HG02642 (cell line): ENCODE data around the gene CCBE1.

Experiments
- ATAC-seq: cut with Tn5 transposase; IDR thresholded peaks from one replicate; pipeline ENCODE4 v1.9.1; 2021; ENCODE audit warnings: mild to moderate bottlenecking; ENCODE audit not compliant: unreplicated experiment, poor library complexity

CCBE1 gene

GRCh38 chr18:59512025-59512755 lies 185.0 kb downstream of the CCBE1 start:
- no peak for ATAC-seq

- ATAC-seq, result no peak
Observed at GRCh38 chr18:59509481-59510442, 187.5 kb downstream of the CCBE1 start.

GRCh38 chr18:59505356-59505755 lies 191.9 kb downstream of the CCBE1 start:
- no peak for ATAC-seq

- ATAC-seq, result no peak
Observed at GRCh38 chr18:59502274-59503175, 194.7 kb downstream of the CCBE1 start.

- no peak for ATAC-seq
Observed at GRCh38 chr18:59501920-59502273, 195.3 kb downstream of the CCBE1 start.

DNA sequence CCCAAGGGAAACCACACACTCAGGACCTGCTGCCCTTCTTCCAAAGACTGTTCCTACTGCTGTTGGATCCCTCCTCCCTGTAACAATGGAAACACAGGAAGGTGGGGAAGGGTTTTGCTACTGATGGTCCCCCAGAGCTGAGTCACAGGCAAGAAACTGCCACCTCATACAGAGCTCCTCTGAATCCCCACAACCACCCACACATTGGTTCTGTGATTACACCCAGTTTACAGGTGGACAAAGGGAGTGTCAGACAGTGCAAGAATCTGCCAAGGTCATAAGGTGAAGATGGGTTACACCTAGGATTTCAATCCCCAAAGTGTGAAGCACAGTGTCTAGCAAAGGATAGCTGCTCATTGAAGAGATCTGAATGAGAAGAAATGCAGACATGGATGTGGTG lies 196.5 kb downstream of the CCBE1 start:
- no peak for ATAC-seq

- ATAC-seq, result no peak
Observed at GRCh38 chr18:59498506-59499086, 198.6 kb downstream of the CCBE1 start.

- no peak for ATAC-seq
Observed at GRCh38 chr18:59492756-59493421, 204.3 kb downstream of the CCBE1 start.

DNA sequence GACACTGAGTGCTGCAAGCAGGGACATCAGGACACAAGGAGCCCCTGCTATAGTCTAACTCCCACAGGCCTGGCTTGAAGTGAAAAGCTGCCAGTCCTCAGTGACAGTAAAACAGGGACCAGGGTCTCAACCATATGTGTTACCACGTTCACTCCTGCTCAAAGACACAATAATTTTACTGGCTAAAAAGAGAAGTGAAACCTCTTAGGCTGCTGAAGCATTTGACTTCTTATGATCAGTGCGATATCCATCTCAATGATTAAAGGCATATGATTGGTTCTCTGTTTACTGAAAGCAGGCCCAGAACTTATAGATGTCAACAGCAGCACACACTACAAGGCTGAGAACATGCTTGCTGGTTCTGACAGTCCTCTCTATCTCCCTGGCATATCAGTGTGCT lies 208.3 kb downstream of the CCBE1 start:
- no peak for ATAC-seq

DNA sequence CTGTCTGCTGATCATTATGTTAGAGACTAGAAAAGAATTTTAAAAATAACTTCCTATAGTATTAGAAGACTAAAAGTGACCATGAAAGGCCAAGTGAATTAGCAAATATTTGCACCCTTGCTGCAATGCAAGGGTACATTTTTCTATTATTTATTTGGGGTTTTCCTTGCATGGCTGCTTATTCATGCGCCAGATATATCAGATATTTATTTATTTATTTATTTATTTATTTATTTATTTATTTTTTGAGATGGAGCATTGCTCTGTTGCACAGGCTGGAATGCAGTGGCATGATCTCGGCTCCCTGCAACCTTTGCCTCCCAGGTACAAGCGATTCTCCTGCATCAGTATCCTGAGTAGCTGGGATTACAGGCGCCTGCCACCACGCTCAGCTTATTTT lies 211.8 kb downstream of the CCBE1 start:
- ATAC-seq, result no peak

DNA sequence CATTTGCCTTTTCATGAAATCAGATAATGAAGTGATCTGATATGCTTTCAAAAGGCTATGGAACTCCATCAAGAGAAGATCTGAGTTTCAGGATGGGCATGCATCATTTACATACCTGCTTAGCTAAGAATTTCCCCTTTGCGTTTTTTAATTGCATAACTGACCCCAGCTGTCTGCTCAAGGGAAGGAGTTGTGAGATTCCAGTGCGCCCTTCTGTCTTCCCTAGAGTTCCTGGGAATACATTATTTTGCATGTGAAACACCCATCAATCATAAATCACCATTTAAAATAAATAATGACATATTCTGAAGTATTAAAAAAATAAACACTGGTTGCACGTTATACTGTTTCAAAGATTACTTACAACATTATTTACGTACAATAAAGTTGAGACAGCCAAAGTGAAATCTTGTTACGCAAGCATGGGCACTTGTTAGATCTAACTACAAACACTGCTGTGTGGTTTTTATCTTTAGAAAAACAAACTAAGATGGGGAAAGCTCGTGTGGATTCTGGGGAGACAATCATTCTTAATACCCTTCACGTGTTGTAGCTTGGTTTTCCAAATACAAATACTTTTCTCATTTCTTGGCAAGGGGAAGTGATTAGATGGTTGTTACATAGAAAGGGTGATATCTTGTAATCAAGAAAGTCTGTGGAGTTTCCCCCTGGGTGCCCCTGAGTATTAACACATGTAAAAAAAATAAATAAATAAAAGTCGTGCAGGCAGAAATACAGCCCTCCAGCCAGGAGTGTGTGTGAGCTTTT lies 212.5 kb downstream of the CCBE1 start:
- no peak for ATAC-seq

DNA sequence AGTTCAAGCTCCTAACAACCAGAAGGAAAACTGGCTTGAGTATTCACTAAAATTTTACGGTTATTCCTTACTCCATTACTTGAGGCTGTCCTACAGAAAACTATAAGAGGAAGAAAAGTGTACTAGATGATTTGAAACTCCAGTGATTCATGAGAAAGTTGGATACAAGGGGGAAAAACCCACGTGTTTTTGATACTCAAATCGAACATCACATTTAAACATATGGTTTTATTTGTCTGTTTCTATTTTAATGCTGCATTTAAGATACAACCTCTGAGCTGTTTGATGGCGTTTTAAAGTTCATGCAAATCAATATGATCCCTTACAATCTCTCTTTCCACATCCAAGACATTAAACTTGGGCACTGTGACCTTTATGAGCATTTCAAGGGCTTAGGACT lies 213.1 kb downstream of the CCBE1 start:
- ATAC-seq, result no peak

DNA sequence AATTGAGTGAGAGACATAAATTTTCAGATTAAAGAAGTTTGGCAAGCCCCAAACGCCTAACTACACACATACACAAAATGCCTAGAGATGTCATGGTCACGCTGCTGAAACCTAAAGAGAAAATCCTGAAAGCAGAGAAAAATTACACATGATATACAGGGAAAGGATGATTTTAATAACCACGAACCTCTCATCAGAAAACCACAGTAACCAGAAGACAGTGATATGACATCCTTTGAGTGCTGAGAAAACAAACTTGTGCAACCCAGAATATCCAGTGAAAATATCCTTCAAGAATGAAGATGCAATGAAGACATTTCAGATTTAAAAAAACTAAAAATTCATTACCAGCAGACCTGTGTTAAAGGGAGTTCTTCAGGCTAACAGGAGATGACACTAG lies 215.8 kb downstream of the CCBE1 start:
- ATAC-seq, result no peak

DNA sequence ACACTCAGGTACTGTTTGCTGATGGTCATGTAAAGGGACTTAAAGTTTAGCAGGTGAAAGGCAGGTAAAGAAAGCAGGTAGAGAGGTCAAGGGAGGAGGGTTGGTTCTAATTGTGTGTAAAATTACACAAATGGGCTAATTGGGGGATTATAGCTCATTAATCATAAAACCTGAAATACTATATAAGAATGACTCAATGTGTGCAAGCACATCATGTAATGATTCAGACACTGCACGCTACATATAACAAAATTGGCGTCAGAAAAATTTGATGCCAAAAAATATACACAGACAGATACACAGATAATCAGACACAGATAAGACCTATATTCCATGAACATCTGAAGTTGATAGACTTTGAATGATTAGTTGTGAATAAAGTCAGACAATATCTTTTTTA lies 217.4 kb downstream of the CCBE1 start:
- ATAC-seq, result no peak

DNA sequence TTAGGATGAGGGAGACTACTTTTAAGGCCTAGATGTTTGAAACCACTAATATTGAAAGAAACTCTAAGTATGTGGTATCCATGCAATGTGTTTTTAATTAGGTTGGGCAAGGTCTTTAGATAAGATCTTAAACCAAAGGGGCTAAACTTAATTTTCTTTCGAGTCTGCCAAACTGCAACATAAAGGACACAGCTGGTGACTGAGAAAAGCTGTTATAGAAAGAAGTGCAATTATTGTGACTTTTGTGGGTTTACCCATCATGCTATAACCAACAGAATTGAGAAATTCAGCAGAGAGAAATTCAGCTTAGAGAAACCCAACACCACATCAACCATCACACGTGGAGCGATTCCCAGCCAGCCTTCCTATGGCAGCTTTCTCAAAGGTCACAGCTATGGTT lies 218.6 kb downstream of the CCBE1 start:
- ATAC-seq, result no peak

DNA sequence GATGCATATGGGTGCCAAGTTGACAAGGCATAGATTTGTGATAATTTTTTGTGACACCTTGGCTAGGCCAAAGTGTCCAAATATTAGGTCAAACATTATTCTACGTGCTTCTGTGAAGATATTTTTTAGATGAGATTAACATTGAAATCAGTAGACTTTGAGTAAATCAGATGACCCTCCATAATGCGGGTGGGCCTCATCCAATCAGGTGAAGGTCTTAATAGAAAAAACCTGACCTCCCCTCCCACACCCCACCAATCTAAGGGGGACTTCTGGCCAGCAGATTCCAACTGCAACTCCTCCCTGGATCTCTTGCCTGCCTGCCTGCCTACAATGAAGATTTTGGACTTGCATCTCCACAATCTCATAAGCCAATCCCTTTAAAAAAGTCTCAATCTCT lies 219.4 kb downstream of the CCBE1 start:
- ATAC-seq, result no peak

DNA sequence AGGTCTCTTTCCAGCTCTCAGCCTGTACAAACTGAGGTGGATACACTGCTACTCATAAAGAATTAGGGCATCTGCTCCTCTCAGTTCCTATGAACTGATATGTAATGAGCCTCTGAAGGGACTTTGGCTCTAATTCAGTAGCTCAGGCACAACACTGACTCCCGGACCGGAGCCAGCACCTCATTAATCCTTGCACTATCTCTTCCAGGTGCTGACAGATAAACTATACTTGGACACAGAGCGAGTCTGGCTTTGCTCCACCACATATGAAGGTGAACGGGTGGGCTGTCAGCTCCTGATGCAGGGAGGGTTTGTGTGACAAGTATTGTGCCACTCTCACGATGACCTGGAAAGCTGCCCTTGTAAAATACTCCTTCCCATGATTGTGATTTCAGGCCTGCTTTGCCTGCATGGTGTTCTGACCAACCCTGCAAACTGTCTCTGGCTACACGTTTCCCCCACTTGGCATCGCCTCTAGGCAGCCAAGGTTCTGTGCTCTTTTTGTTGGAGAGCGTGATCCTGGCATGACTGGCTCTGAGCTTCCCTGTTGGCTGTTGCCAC lies 226.6 kb downstream of the CCBE1 start:
- ATAC-seq, result no peak

- no peak for ATAC-seq
Observed at GRCh38 chr18:59469463-59470180, 227.6 kb downstream of the CCBE1 start.
